Head of caudate nucleus (tissue), 42 donors: ENCODE results near the gene SHISA7.
A peak's percentile ranks its signal among the peaks of the same experiment; 100 is the strongest.

Experiments
- DNase-seq, 42 donors: peaks; one replicate each; pipeline versions ENCODE4 v3.0.0 to v3.0.0-alpha.2; 2020 to 2021; ENCODE audit warnings: mixed read lengths in 7 of 42
- intact Hi-C: fragments of 100-400 bp; cut with DNase I; formaldehyde crosslinking; loops from one replicate; pipeline ENCODE4 v1.15.0; 2022

The SHISA7 gene

GRCh38 chr19:55384131-55384919 is 58.8 kb downstream of the SHISA7 start, which contains the start of gene TMEM238:
Gene TMEM238 (minus strand): TSS chr19:55384292. CDS start chr19:55384259, 33 bp downstream.
- intact Hi-C loops, result loop anchor here (5.0 kb wide), 2 partner anchors 42 to 82 kb away; no protein-coding TSS in a partner anchor
- peak in 29 of 42 donors; percentile 6 to 58 (median 25) for DNase-seq

DNA sequence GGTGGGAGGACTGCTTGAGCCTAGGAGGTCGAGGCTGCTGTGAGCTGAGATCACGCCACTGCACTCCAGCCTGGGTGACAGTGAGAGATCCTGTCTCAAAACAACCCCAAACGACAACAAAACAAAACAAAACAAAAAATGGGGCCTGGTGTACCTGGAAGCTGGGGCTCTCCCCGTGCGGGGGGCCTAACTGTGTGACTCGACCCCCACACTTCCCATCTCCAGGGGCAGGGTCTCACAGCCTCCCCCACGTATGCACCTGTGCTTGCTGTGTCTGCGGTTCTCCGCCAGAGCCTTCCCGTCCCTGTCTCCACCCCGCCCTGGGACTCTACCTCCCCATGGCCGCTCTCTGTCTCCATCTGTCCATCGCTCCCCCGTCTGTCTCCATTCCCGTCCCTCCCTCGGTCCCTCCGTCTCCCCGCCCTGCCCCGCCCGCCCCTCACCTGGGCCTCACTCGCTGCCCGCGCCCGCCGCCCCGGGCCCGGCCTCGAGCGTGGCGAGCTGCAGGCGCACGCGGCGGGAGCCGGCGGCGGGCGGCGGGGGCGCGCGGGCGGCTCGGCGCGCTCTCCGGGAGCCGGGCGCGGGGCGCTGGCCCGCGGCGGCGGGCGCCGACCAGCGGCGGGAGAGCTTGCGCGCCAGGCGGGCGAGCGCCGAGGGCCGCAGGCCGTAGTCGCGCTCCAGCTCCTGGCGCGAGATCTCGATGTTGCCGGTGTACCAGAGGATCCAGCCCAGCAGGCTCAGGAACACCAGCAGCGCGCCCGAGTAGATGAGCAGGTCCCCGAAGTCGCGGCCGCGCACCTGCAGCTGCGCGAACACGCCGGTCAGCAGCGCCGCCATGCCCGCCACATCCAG is 59.6 kb downstream of the SHISA7 start:
- DNase-seq, result peak in 41 of 42 donors; percentile 27 to 73 (median 52)
- intact Hi-C loops, result loop anchor here (5.0 kb wide), 2 partner anchors 41 to 81 kb away; no protein-coding TSS in a partner anchor

GRCh38 chr19:55382522-55383054 is 60.5 kb downstream of the SHISA7 start:
- no peak for DNase-seq
- intact Hi-C loops, result loop anchor here (5.0 kb wide), 2 partner anchors 40 to 80 kb away; no protein-coding TSS in a partner anchor

- intact Hi-C loops, result loop anchor here (5.0 kb wide), 2 partner anchors 40 to 80 kb away; no protein-coding TSS in a partner anchor
- DNase-seq, result no peak
These were observed 61.1 kb downstream of the SHISA7 start for GRCh38 chr19:55382013-55382412.

DNA sequence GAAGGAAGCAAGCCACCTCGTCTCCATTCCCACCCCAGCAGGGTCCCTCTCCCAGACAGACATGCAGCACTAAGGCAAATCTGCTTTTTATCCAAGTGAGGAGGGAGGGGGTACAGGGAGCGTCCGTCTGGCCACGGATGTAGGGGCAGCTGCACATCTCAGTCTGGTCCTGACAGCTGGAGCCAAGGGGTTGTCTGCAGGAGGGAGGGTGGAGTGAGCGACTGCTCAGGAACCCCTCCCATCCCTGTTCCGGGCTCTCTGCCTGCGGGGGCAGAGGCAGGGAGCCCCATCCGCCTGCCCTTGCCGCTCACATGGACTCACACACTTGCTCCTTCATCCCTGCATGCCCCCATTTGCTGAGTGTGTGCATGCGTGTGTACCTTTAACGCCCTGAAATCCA is 63.9 kb downstream of the SHISA7 start:
- intact Hi-C loops, result no loop called here
- no peak for DNase-seq
